Pancreas (tissue), 10 donors: ENCODE results near the gene ACTR5. TPM values are rescaled to one million over a fixed set of nuclear protein-coding genes. Genes with fewer than 3 reads are reported as not detected.

Source experiments
- ATAC-seq, 4 donors: fragments of 200-7000 bp; cut with Tn5 transposase; one replicate each; pipeline versions ENCODE4 v1.8.0 to v1.9.1; 2020; ENCODE audit warnings: mild to moderate bottlenecking in 4 of 4, moderate library complexity in 4 of 4
- DNase-seq, 6 donors: peaks; one replicate each; pipeline ENCODE4 v3.0.0-alpha.2; 2020
- FAIRE-seq: peaks from 2 replicates; lab custom pipeline; 2012; peaks lifted over from hg19 to GRCh38; lab: Jason Lieb, UNC
- H3K27ac ChIP-seq, 4 donors: fragments of 200-600 bp; sonication (generic); 1 replicate in 3 of 4; 2 replicates in 1 of 4; pipeline versions ENCODE4 v1.5.0 to v1.8.0; 2020
- H3K27me3 ChIP-seq, 4 donors: fragments of 200-600 bp; one replicate each; pipeline ENCODE4 v1.8.0; 2021
- H3K36me3 ChIP-seq, 3 donors: fragments of 200-600 bp; sonication (generic) in 1 of 3; one replicate each; pipeline versions ENCODE4 v1.5.0 to v1.8.0; 2020 to 2021
- H3K4me1 ChIP-seq, 3 donors: fragments of 200-600 bp; one replicate each; pipeline ENCODE4 v1.8.0; 2021
- H3K4me3 ChIP-seq, 4 donors: fragments of 200-600 bp; sonication (generic) in 2 of 4; one replicate each; pipeline versions ENCODE4 v1.5.0 to v1.8.0; 2020 to 2021
- H3K9me3 ChIP-seq, 4 donors: fragments of 200-600 bp; one replicate each; pipeline ENCODE4 v1.8.0; 2021
- CTCF ChIP-seq, 4 donors: fragments of 200-600 bp; sonication (generic) in 3 of 4; IDR thresholded peaks; one replicate each; pipeline versions ENCODE4 v1.5.0 to v1.8.0; 2021; ENCODE audit warnings: antibody characterized with exemption in 4 of 4
- WGBS, 2 donors: extraction: QIAGEN DNeasy Blood & Tissue Kit; methylation state at CpG; one replicate each; pipeline ENCODE4 v1.1.7; 2013; 5-methylcytosine and 5-hydroxymethylcytosine counted together
- intact Hi-C, 3 donors: fragments of 100-400 bp; cut with DNase I; formaldehyde crosslinking; loops; one replicate each; pipeline versions ENCODE4 v1.11.1 to v1.14.2; 2022
- polyA plus RNA-seq, 2 donors: library from polyadenylated mRNA; stranded (reverse); fragments of 200-250 nt; gene quantifications; one replicate each; pipeline ENCODE4 v1.2.3, GENCODE V29; 2013
- total RNA-seq, 6 donors: library from RNA; stranded (reverse); fragmentation: NEBNext Ultra II Directional in 4 of 6; extraction: Animal tissue kit (Norgen Biotek cat#: 25700) in 4 of 6; gene quantifications; one replicate each; pipeline versions ENCODE4 v1.2.1 to v1.2.4, GENCODE V29; 2021 to 2023
- donor health status: healthy with polysubstance abuse.
- donor health status: DM: no; HTN: no; CAD: no; lungs with moderate emphysema.
- donor health status: DM: no; HTN: no; CAD: no.
- donor health status: control.
- donor health status: control.
- donor health status: Bipolar disorder and iron deficiency.
- donor health status: DM: yes; HTN: yes; CAD: no.
- donor health status: DM: no; HTN: no; CAD: no.
- donor health status: DM: no; HTN: no; CAD: no.
- donor health status: DM: yes; HTN: yes; CAD: no.

The ACTR5 gene
- total and polyA plus RNA-seq, 8 donors, result 2.4 to 9.8 (median 3.2) TPM

- ATAC-seq (peak in 2 of 4 donors; percentile 41 to 53), FAIRE-seq (no peak), DNase-seq (no peak)
- no peak for TF ChIP-seq CTCF (IDR thresholded peaks at IDR 0.05)
- Histone ChIP-seq H3K4me3 (no peak overlapping the region), H3K4me1 (peaks cover 13 to 20% (median 14%) of the 10 kb centered on the region in 3 donors), H3K27ac (no peak overlapping the region), H3K27me3 (no peaks in the 10 kb centered on the region), H3K36me3 (peaks cover 0 to 27% (median 3%) of the 10 kb centered on the region in 3 donors), H3K9me3 (no peaks in the 10 kb centered on the region)
- intact Hi-C loops, result loop anchor here in 1 of 3 donors (5.0 kb wide), 1 partner anchor 186 kb away; no protein-coding TSS in a partner anchor
- WGBS, 2 donors, result 33 to 37% methylated on average over 4 of the region's 4 CpGs
Observed at GRCh38 chr20:38766071-38766470, 17.8 kb downstream of the ACTR5 start.

DNA sequence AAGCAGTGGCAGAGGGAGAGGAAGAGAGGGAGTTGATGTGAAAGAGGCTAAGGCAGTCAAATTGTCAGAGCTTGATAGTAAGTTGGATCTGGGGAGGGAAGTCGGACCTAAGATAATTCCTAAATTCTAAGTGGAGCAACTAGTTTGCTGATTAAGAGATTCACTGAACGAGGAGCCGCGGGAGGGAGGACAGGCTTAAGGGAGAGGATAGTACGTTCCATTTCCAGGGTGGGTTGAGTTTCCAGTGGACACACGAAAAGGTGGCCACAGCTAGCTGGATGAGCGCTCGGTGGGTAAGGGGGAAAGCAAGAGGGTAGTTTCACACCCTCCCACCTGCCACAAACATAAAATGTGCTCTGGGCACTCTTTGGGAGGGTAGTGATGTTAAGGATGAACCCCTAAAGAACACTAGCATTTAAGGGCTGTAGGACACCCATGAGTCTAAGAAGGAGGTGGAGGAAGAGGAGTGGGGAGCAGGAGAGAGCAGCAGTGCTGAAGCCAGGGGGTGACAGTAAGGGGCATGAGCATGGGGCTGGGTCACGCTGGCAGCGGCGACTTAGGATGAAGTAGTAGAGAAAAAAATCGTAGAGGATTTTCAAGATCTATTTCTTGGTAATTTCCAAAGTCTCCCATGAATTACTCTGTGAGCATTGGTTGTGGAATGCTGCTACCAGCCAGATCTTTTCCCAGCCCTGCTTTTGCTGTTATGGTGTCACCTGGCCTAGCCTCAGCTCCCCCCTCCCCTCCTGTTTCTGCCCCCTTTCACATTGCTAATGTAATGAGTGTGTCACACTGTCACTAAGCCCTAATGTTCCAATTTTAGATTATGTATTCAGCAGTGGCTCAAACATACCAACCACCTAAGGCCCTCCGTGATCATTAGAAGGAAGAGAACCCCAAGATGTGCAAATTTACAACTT is 21.4 kb downstream of the ACTR5 start:
- no peak for TF ChIP-seq CTCF (IDR thresholded peaks at IDR 0.05)
- ATAC-seq (no peak), DNase-seq (no peak), FAIRE-seq (no peak)
- no peak overlapping the region for H3K4me3 ChIP-seq
- peaks cover 0 to 48% (median 3%) of the 10 kb centered on the region in 3 donors for H3K36me3 ChIP-seq
- WGBS, 2 donors, result 93 to 97% methylated on average over 13 of the region's 13 CpGs
- no peaks in the 10 kb centered on the region for H3K9me3 ChIP-seq
- H3K4me1 ChIP-seq, result peaks cover 10 to 20% (median 14%) of the 10 kb centered on the region in 3 donors
- intact Hi-C loops, result loop anchor here in 1 of 3 donors (5.0 kb wide), 1 partner anchor 183 kb away; no protein-coding TSS in a partner anchor
- H3K27ac ChIP-seq, result no peak overlapping the region
- H3K27me3 ChIP-seq, result no peaks in the 10 kb centered on the region

DNA sequence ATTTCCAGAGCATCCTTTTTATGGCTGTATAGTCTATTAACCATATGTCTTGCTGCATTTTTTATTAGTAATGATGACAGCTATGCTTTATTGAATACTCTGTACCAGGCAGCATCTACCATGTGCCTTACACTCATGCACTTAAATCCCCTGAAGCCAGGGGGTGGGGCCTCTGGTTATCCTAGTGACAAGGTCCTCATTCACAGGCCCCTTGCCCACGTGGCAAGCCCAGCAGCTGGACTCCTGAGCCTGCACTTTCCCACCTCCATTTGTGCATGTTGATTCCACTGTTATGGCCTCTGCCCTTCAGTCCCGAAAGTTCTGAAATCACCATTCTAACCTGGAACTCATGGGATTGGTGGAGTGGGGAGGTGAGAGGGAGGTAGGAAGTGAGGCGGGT is 22.3 kb downstream of the ACTR5 start:
- FAIRE-seq (no peak), DNase-seq (no peak), ATAC-seq (no peak)
- H3K4me1 ChIP-seq, result peaks cover 5 to 15% (median 10%) of the 10 kb centered on the region in 3 donors
- H3K4me3 ChIP-seq, result no peak overlapping the region
- no peak overlapping the region for H3K27ac ChIP-seq
- no peaks in the 10 kb centered on the region for H3K9me3 ChIP-seq
- WGBS, 2 donors, result 87 to 91% methylated on average over 3 of the region's 3 CpGs
- no peaks in the 10 kb centered on the region for H3K27me3 ChIP-seq
- H3K36me3 ChIP-seq, result peaks cover 0 to 48% (median 3%) of the 10 kb centered on the region in 3 donors
- no peak for TF ChIP-seq CTCF (IDR thresholded peaks at IDR 0.05)
- intact Hi-C loops, result no loop called here

DNA sequence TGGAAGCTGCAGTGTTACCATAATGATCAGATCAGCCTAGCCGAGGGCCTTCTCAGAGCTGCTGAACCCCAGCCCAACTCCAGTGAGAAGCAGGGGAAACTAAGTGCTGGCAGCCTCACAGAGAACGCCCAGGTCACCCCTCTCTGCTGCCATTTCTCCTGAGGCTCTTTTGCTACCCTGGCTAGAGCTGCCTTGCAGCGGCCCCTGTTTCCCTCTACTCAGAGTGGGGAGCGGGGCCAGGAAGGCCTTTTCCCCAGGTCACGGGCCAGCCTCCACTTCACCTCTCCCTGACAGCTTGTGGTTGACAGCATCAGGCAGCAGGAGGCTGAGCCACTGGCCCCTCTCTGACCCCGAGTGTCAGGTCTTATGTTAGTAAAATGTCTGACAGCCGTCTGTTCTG is 22.7 kb downstream of the ACTR5 start:
- no peaks in the 10 kb centered on the region for H3K27me3 ChIP-seq
- 86 to 88% methylated on average over 7 of the region's 7 CpGs for WGBS, 2 donors
- H3K9me3 ChIP-seq, result no peaks in the 10 kb centered on the region

More for the DNA sequence above, 22.7 kb downstream of the ACTR5 start:
- peaks cover 0 to 48% (median 3%) of the 10 kb centered on the region in 3 donors for H3K36me3 ChIP-seq
- H3K4me3 ChIP-seq, result no peak overlapping the region
- H3K4me1 ChIP-seq, result peaks cover 1 to 11% (median 5%) of the 10 kb centered on the region in 3 donors
- intact Hi-C loops, result no loop called here
- H3K27ac ChIP-seq, result no peak overlapping the region
- no peak for TF ChIP-seq CTCF (IDR thresholded peaks at IDR 0.05)
- no peak for FAIRE-seq
- ATAC-seq, result no peak
- no peak for DNase-seq
